Peyer's patch (tissue), 4 donors: ENCODE results near the gene BBS12.

Source experiments
- CTCF ChIP-seq, 6 experiments: fragments of 450-650 bp in 4 of 6; fragments of 200-600 bp in 2 of 6; sonication (generic) in 1 of 6; IDR thresholded peaks; one replicate each; pipeline ENCODE4 v1.5.1; 2017 to 2019; ENCODE audit warnings: antibody characterized with exemption in 6 of 6, mild to moderate bottlenecking in 3 of 6, moderate library complexity in 1 of 6
- POLR2A ChIP-seq, 2 donors: fragments of 450-650 bp; IDR thresholded peaks; one replicate each; pipeline ENCODE4 v1.5.1; 2017; ENCODE audit warnings: antibody characterized with exemption in 2 of 2, mild to moderate bottlenecking in 2 of 2, moderate library complexity in 2 of 2

GRCh38 chr4:122739174-122739573, 6.7 kb downstream of the BBS12 start:
- TF ChIP-seq CTCF (IDR thresholded peaks at IDR 0.05) (no peak), POLR2A (IDR thresholded peaks at IDR 0.05) (no peak)
